HepG2 (cell line): Measurements from ENCODE around the gene OPRL1. TPM values are rescaled to one million over a fixed set of nuclear protein-coding genes. Genes with fewer than 3 reads are reported as not detected.

Experiments used
- HES4 ChIP-seq: sonication (generic); formaldehyde crosslinking; IDR thresholded peaks from 2 replicates; pipeline ENCODE4 v1.9.0; 2021; ENCODE audit warnings: mild to moderate bottlenecking, missing genetic modification reagents, borderline replicate concordance
- HHEX ChIP-seq: IDR thresholded peaks from 2 replicates; pipeline ENCODE4 v1.6.1; 2016; ENCODE audit warnings: control low read depth
- HIVEP1 ChIP-seq: sonication (generic); formaldehyde crosslinking; IDR thresholded peaks from 2 replicates; pipeline ENCODE4 v1.4.0; 2020; ENCODE audit warnings: mild to moderate bottlenecking, missing genetic modification reagents
- JUN ChIP-seq: sonication (generic); formaldehyde crosslinking; IDR thresholded peaks from 2 replicates; pipeline ENCODE4 v1.4.0; 2020; ENCODE audit warnings: mild to moderate bottlenecking, missing genetic modification reagents
- NCOA2 ChIP-seq: sonication (generic); formaldehyde crosslinking; IDR thresholded peaks from 2 replicates; pipeline ENCODE4 v1.8.0; 2022; ENCODE audit warnings: inconsistent platforms
- NFATC3 ChIP-seq: sonication (generic); formaldehyde crosslinking; IDR thresholded peaks from 2 replicates; pipeline ENCODE4 v1.5.1; 2020; ENCODE audit warnings: mild to moderate bottlenecking, missing genetic modification reagents
- ONECUT2 ChIP-seq: sonication (generic); formaldehyde crosslinking; IDR thresholded peaks from 2 replicates; pipeline ENCODE4 v1.4.0; 2020; ENCODE audit warnings: missing genetic modification reagents
- PHF5A ChIP-seq: IDR thresholded peaks from one replicate; pipeline ENCODE4 v1.6.1; 2018; ENCODE audit warnings: low read depth, missing genetic modification reagents; ENCODE audit not compliant: unreplicated experiment
- PHF8 ChIP-seq: sonication (generic); formaldehyde crosslinking; IDR thresholded peaks from 2 replicates; pipeline ENCODE4 v1.5.0; 2020; ENCODE audit warnings: missing genetic modification reagents
- TBP ChIP-seq: sonication (generic); formaldehyde crosslinking; IDR thresholded peaks from 2 replicates; pipeline ENCODE4 v1.5.0; 2020; ENCODE audit warnings: missing genetic modification reagents
- TCF7L2 ChIP-seq: IDR thresholded peaks from 2 replicates; pipeline ENCODE4 v1.6.1; 2011; ENCODE audit warnings: mild to moderate bottlenecking, low read depth, low read length, moderate library complexity
- ZBTB7A ChIP-seq: sonication (generic); formaldehyde crosslinking; IDR thresholded peaks from 2 replicates; pipeline ENCODE4 v1.8.0; 2022; ENCODE audit warnings: mild to moderate bottlenecking, missing genetic modification reagents
- ZNF260 ChIP-seq: sonication (generic); formaldehyde crosslinking; IDR thresholded peaks from 2 replicates; pipeline ENCODE4 v1.4.0; 2020; ENCODE audit warnings: missing genetic modification reagents, low read depth, mild to moderate bottlenecking, borderline replicate concordance
- ZNF329 ChIP-seq: sonication (generic); formaldehyde crosslinking; IDR thresholded peaks from 2 replicates; pipeline ENCODE4 v1.9.0; 2021; ENCODE audit warnings: low read depth, mild to moderate bottlenecking, missing genetic modification reagents
- ZNF367 ChIP-seq: sonication (generic); formaldehyde crosslinking; IDR thresholded peaks from 2 replicates; pipeline ENCODE4 v1.4.0; 2020; ENCODE audit warnings: missing genetic modification reagents, borderline replicate concordance
- ZNF383 ChIP-seq: sonication (generic); formaldehyde crosslinking; IDR thresholded peaks from 2 replicates; pipeline ENCODE4 v1.4.0; 2020; ENCODE audit warnings: missing genetic modification reagents, mild to moderate bottlenecking, borderline replicate concordance
- ZNF432 ChIP-seq: sonication (generic); formaldehyde crosslinking; IDR thresholded peaks from 2 replicates; pipeline ENCODE4 v1.5.0; 2020; ENCODE audit warnings: missing genetic modification reagents, mild to moderate bottlenecking, borderline replicate concordance
- ZNF468 ChIP-seq: sonication (generic); formaldehyde crosslinking; IDR thresholded peaks from 2 replicates; pipeline ENCODE4 v1.8.0; 2022; ENCODE audit warnings: mild to moderate bottlenecking, moderate library complexity, missing genetic modification reagents
- ZNF567 ChIP-seq: sonication (generic); formaldehyde crosslinking; IDR thresholded peaks from 2 replicates; pipeline ENCODE4 v1.8.1; 2023; ENCODE audit warnings: mild to moderate bottlenecking, missing genetic modification reagents, borderline replicate concordance
- ZNF746 ChIP-seq: sonication (generic); formaldehyde crosslinking; IDR thresholded peaks from 2 replicates; pipeline ENCODE4 v1.8.0; 2022; ENCODE audit warnings: mild to moderate bottlenecking, missing genetic modification reagents
- ZSCAN9 ChIP-seq: IDR thresholded peaks from 2 replicates; pipeline ENCODE4 v1.6.1; 2016; ENCODE audit warnings: borderline replicate concordance
- polyA plus RNA-seq, 8 experiments: library from polyadenylated mRNA; depleted of rRNA in 3 of 8; stranded (reverse) in 7 of 8; unstranded in 1 of 8; fragments of >200 nt; fragmentation: Illumina TruSeq in 4 of 8; extraction: Trizol in 4 of 8; gene quantifications; 2 replicates each; pipeline versions ENCODE4 v1.2.1 to v1.2.3, GENCODE V29; 2011 to 2016; ENCODE audit warnings: low read depth in 4 of 8, missing spikeins in 1 of 8, mixed read lengths in 1 of 8; ENCODE audit not compliant: insufficient read depth in 1 of 8
- total RNA-seq, 5 experiments: library from RNA; depleted of rRNA; stranded (reverse); fragments of >200 nt; fragmentation: Illumina TruSeq; extraction: Trizol; gene quantifications; 2 replicates each; pipeline ENCODE4 v1.2.3, GENCODE V29; 2016; ENCODE audit warnings: low read depth in 1 of 5
- TF ChIP-seq, protein P1 (sequence below): sonication (generic); formaldehyde crosslinking; IDR thresholded peaks from 2 replicates; pipeline ENCODE4 v1.9.0; 2021; ENCODE audit warnings: missing genetic modification reagents, mild to moderate bottlenecking, borderline replicate concordance
- TF ChIP-seq, protein P2 (sequence below): sonication (generic); formaldehyde crosslinking; IDR thresholded peaks from 2 replicates; pipeline ENCODE4 v1.8.0; 2022; ENCODE audit warnings: mild to moderate bottlenecking, missing genetic modification reagents, moderate library complexity
- TF ChIP-seq, protein P3 (sequence below): sonication (generic); formaldehyde crosslinking; conservative IDR thresholded peaks from 2 replicates; pipeline ENCODE4 v1.4.0; 2020; ENCODE audit warnings: missing genetic modification reagents
- TF ChIP-seq, protein P4 (sequence below): sonication (generic); formaldehyde crosslinking; IDR thresholded peaks from 2 replicates; pipeline ENCODE4 v1.4.0; 2020; ENCODE audit warnings: mild to moderate bottlenecking, missing genetic modification reagents
- TF ChIP-seq, protein P5 (sequence below): IDR thresholded peaks from 2 replicates; pipeline ENCODE4 v1.6.1; 2016; ENCODE audit warnings: missing compliant biosample characterization, missing genetic modification reagents, borderline replicate concordance

The OPRL1 gene
- total and polyA plus RNA-seq, 2 of the 13 experiments (the other 11 are each of a cell fraction or from before 2014, with no cell fraction given), result 0.35 to 0.71 TPM

DNA sequence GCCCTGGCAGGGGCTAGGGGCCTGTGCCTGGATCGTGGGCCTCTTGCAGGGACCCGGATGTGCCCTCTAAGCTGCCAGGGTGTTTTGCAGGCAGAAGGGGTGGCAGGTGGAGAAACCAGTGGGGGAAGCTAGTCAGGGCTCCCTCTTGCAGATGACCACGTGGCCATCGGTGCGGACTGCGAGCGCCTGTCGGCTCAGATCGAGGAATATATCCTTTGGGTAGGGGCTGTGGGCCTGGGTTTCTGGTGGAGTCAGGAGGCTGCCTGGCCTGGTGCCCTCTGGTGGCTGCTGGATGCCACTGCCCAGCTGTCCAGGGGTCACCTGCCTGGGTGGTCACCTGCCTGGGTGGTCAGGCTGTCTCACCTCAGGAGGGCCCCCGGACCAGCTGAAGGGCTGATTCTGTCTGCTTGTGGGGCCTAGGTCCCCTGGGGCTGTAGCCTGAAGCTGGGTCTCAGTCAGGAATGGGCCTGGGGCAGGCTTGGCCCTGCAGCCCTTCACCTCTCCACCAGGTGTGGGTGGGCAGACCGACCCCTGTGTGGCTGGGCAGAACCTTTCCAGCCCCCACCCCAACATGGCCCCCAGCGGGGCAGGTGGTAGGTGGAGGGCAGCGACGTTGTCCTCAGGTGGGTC lies 10.2 kb upstream of the OPRL1 start (continued):
- TF ChIP-seq ONECUT2, result no peak
- TF ChIP-seq ZNF746, result 0 out of 2 replicates have a peak, but pooled peaks have one; percentile 45
- TF ChIP-seq, protein P1, sequence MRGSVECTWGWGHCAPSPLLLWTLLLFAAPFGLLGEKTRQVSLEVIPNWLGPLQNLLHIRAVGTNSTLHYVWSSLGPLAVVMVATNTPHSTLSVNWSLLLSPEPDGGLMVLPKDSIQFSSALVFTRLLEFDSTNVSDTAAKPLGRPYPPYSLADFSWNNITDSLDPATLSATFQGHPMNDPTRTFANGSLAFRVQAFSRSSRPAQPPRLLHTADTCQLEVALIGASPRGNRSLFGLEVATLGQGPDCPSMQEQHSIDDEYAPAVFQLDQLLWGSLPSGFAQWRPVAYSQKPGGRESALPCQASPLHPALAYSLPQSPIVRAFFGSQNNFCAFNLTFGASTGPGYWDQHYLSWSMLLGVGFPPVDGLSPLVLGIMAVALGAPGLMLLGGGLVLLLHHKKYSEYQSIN, result no peak
- TF ChIP-seq TBP, result no peak
- TF ChIP-seq, protein P2, sequence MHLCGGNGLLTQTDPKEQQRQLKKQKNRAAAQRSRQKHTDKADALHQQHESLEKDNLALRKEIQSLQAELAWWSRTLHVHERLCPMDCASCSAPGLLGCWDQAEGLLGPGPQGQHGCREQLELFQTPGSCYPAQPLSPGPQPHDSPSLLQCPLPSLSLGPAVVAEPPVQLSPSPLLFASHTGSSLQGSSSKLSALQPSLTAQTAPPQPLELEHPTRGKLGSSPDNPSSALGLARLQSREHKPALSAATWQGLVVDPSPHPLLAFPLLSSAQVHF, result no peak
- TF ChIP-seq ZNF383 (CRISPR knock-in tag), result no peak
- peak; percentile 43 for TF ChIP-seq PHF8 (CRISPR knock-in tag)
- TF ChIP-seq, protein P3, sequence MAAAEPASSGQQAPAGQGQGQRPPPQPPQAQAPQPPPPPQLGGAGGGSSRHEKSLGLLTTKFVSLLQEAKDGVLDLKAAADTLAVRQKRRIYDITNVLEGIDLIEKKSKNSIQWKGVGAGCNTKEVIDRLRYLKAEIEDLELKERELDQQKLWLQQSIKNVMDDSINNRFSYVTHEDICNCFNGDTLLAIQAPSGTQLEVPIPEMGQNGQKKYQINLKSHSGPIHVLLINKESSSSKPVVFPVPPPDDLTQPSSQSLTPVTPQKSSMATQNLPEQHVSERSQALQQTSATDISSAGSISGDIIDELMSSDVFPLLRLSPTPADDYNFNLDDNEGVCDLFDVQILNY (CRISPR knock-in tag), result 0 out of 2 replicates have a peak, but pooled peaks have one; percentile 61
- no peak for TF ChIP-seq ZSCAN9 (CRISPR knock-in tag)
- TF ChIP-seq ZNF567 (CRISPR knock-in tag), result no peak
- TF ChIP-seq PHF5A (CRISPR knock-in tag), result peak; percentile 47
- TF ChIP-seq ZNF329 (CRISPR knock-in tag), result no peak
- peak; percentile 31; the same call in 1 of the 2 replicates for TF ChIP-seq ZNF260 (CRISPR knock-in tag)
- TF ChIP-seq NCOA2 (CRISPR knock-in tag), result peak; percentile 27; the same call in 1 of the 2 replicates
- no peak for TF ChIP-seq NFATC3 (CRISPR knock-in tag)
- TF ChIP-seq HHEX (CRISPR knock-in tag), result no peak
- TF ChIP-seq ZNF468 (CRISPR knock-in tag), result no peak
- TF ChIP-seq, protein P4, sequence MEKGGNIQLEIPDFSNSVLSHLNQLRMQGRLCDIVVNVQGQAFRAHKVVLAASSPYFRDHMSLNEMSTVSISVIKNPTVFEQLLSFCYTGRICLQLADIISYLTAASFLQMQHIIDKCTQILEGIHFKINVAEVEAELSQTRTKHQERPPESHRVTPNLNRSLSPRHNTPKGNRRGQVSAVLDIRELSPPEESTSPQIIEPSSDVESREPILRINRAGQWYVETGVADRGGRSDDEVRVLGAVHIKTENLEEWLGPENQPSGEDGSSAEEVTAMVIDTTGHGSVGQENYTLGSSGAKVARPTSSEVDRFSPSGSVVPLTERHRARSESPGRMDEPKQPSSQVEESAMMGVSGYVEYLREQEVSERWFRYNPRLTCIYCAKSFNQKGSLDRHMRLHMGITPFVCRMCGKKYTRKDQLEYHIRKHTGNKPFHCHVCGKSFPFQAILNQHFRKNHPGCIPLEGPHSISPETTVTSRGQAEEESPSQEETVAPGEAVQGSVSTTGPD (CRISPR knock-in tag), result no peak
- TF ChIP-seq HES4, result no peak
- TF ChIP-seq, protein P5, sequence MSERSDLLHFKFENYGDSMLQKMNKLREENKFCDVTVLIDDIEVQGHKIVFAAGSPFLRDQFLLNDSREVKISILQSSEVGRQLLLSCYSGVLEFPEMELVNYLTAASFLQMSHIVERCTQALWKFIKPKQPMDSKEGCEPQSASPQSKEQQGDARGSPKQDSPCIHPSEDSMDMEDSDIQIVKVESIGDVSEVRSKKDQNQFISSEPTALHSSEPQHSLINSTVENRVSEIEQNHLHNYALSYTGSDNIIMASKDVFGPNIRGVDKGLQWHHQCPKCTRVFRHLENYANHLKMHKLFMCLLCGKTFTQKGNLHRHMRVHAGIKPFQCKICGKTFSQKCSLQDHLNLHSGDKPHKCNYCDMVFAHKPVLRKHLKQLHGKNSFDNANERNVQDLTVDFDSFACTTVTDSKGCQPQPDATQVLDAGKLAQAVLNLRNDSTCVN (CRISPR knock-in tag), result 0 out of 2 replicates have a peak, but pooled peaks have one; percentile 28
- TF ChIP-seq HIVEP1 (CRISPR knock-in tag), result 0 out of 2 replicates have a peak, but pooled peaks have one; percentile 35
- TF ChIP-seq ZBTB7A, result peak; percentile 89; the same call in 1 of the 2 replicates
- no peak for TF ChIP-seq ZNF367 (CRISPR knock-in tag)
- no peak for TF ChIP-seq JUN (CRISPR knock-in tag)
- TF ChIP-seq TCF7L2, result no peak
- no peak for TF ChIP-seq ZNF432 (CRISPR knock-in tag)
